ENCODE data around the gene MAF.

Gene MAF

DNA sequence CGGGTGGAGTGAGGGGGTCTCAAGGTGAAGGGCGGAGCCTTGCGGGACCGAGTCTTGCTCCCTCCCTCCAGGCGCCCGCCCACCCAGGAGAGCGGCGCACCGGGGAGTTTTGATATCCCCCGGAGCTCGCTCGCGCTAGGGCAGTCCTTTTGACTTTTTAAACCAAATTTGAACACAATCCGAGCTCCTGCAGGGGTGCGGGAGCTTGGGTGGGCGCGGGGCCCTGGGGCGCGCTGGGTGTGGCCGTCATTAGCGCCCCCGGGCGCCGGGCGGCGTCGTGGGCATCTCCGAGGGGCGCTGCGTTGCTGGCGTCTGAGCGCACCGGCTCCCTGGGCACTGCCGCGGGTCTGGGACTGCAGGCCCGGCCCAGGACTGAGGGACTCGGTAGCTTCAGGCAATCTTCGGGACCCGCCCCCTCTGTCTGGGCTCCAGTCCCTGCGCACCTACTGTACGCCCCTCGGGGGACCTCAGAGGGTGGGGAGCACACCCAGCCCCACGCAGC lies 10.9 kb downstream of the MAF start:
- Histone ChIP-seq H3K27ac (peak overlapping the region; percentile 96), H3K4me1 (peaks cover 29% of the 10 kb centered on the region), H3K9ac (peak overlapping the region; percentile 28), H3K27me3 (ENCODE audit: control insufficient read depth, insufficient read depth, low read length) (no peaks in the 10 kb centered on the region), H3K79me2 (peaks cover 18% of the 10 kb centered on the region), H3K9me3 (ENCODE audit: control insufficient read depth, low read length) (no peaks in the 10 kb centered on the region), H3K36me3 (ENCODE audit: control insufficient read depth, insufficient read depth, low read length) (no peaks in the 10 kb centered on the region), H3K4me3 (ENCODE audit: low read depth, low read length) (peak overlapping the region; percentile 52), H2AFZ (peak overlapping the region; percentile 84), H3K4me2 (ENCODE audit: low read length) (peak overlapping the region; percentile 59)
- TF ChIP-seq, protein P1, sequence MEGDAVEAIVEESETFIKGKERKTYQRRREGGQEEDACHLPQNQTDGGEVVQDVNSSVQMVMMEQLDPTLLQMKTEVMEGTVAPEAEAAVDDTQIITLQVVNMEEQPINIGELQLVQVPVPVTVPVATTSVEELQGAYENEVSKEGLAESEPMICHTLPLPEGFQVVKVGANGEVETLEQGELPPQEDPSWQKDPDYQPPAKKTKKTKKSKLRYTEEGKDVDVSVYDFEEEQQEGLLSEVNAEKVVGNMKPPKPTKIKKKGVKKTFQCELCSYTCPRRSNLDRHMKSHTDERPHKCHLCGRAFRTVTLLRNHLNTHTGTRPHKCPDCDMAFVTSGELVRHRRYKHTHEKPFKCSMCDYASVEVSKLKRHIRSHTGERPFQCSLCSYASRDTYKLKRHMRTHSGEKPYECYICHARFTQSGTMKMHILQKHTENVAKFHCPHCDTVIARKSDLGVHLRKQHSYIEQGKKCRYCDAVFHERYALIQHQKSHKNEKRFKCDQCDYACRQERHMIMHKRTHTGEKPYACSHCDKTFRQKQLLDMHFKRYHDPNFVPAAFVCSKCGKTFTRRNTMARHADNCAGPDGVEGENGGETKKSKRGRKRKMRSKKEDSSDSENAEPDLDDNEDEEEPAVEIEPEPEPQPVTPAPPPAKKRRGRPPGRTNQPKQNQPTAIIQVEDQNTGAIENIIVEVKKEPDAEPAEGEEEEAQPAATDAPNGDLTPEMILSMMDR (IDR thresholded peaks at IDR 0.05), result peak; percentile 19

DNA sequence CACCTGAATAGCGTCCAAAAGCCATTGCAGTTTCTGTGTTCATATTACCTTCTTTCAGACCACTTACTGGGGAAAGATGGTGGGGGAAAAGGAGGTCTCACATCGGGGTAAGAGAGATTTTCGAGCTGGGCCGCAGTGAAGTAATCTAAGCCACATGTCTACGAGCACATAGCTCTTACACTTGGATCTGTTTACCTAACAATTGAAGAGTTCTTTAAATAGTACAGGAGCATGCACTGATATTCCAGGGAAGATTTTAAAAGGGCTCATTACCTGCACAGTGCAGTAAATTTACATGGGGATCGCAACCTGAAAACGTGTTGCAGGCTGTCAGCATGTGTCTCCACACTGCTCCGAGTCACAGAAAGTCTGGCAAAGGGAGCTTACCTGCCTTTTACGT lies 12.6 kb downstream of the MAF start:
- Histone ChIP-seq H3K27me3 (ENCODE audit: control insufficient read depth, insufficient read depth, low read length) (no peaks in the 10 kb centered on the region), H3K4me3 (ENCODE audit: low read depth, low read length) (peak overlapping the region; percentile 15), H3K79me2 (peaks cover 14% of the 10 kb centered on the region), H3K4me1 (peaks cover 26% of the 10 kb centered on the region), H3K9me3 (ENCODE audit: control insufficient read depth, low read length) (no peaks in the 10 kb centered on the region), H3K9ac (no peak overlapping the region), H3K27ac (no peak overlapping the region), H3K4me2 (ENCODE audit: low read length) (peak overlapping the region; percentile 25), H3K36me3 (ENCODE audit: control insufficient read depth, insufficient read depth, low read length) (no peaks in the 10 kb centered on the region), H2AFZ (peak overlapping the region; percentile 28)
- TF ChIP-seq, protein P1 (IDR thresholded peaks at IDR 0.05), result no peak

DNA sequence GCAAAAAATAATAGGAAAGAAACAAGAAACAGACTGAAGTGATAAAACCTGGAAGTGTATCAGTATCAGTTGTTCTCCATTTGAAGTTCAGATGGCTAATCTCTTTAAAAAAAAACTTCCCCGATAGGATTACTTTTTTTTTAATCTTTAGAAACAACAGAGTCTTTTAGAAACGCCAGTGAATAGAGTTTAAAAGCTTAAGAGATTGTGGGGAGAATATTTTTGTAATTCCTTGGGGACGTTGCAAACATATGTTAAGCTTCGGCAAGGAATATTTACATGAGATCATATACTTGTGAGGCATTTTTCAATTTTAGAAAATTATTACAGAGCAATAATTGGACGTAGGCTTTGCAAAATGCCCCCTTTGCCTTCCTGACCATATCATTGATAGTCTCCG lies 13.2 kb downstream of the MAF start:
- Histone ChIP-seq H3K27ac (no peak overlapping the region), H3K9me3 (ENCODE audit: control insufficient read depth, low read length) (no peaks in the 10 kb centered on the region), H3K36me3 (ENCODE audit: control insufficient read depth, insufficient read depth, low read length) (no peaks in the 10 kb centered on the region), H3K4me1 (peaks cover 26% of the 10 kb centered on the region), H3K4me3 (ENCODE audit: low read depth, low read length) (no peak overlapping the region), H3K27me3 (ENCODE audit: control insufficient read depth, insufficient read depth, low read length) (no peaks in the 10 kb centered on the region), H3K9ac (no peak overlapping the region), H3K79me2 (peaks cover 14% of the 10 kb centered on the region), H3K4me2 (ENCODE audit: low read length) (no peak overlapping the region), H2AFZ (no peak overlapping the region)
- TF ChIP-seq, protein P1 (IDR thresholded peaks at IDR 0.05), result no peak

DNA sequence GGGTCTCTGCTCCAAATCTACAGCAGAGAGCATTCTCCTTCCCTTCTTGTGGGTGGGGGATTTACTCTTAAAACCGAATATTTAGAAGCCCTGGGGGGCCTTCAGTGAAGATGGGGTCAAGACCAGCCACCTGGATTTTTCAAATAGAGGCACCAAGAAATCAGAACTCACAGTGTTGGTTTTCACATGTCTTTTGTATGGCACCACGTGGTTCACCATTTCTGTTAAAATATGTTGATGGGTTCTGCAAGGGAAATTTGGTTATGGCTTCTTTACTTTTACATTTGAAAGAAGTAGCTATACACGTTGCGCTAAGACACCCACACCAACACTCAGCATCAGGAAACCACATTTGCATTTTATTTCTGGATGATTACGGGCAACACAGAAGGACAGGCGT lies 17.7 kb downstream of the MAF start:
- Histone ChIP-seq H3K4me1 (peaks cover under 1% of the 10 kb centered on the region), H3K79me2 (no peaks in the 10 kb centered on the region)
- TF ChIP-seq, protein P1 (IDR thresholded peaks at IDR 0.05), result no peak

DNA sequence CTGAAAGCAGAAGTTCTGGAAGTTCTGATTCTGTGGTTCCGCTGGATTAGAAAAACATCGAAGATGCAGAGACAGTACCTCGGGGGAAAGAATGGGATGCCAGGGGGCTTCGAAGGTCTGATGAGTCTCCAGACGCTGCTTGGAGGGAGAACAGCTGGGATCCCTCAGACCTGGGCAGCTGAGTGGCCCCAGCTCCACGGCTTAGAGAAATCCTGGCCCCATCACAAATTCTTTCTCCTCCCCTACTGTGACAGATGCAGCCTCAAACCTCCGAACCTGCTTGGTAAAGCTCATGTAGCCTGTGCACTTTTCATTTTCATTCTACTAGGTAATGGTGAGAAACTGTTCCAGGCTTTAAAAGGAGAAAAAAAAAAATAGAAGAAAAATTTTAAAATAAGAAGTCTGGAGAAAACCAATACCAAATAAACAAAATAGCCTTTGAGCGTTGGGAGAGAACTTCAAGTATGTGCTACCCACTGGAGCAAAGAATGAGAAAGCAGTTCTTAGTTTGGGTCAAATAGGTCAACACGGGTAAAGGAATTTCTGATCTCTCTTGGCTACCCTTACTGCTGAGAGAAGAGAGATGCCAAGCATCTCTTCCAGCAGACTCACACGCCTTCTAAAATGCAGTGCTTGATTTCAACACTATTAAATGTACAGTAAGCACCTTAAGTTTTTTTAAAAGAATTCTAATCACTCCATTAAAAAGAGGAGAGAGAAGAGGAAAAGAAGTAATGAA lies 19.9 kb downstream of the MAF start:
- Histone ChIP-seq H3K9me3 (ENCODE audit: control insufficient read depth, low read length) (no peaks in the 10 kb centered on the region), H3K4me1 (no peaks in the 10 kb centered on the region), H3K79me2 (no peaks in the 10 kb centered on the region), H3K27me3 (ENCODE audit: control insufficient read depth, insufficient read depth, low read length) (no peaks in the 10 kb centered on the region), H3K36me3 (ENCODE audit: control insufficient read depth, insufficient read depth, low read length) (no peaks in the 10 kb centered on the region), H3K4me2 (ENCODE audit: low read length) (no peak overlapping the region), H2AFZ (no peak overlapping the region), H3K4me3 (ENCODE audit: low read depth, low read length) (no peak overlapping the region), H3K9ac (no peak overlapping the region), H3K27ac (no peak overlapping the region)
- TF ChIP-seq, protein P1 (IDR thresholded peaks at IDR 0.05), result no peak

More for the DNA sequence above, 17.7 kb downstream of the MAF start:
- H2AFZ ChIP-seq, result no peak overlapping the region
- H3K36me3 ChIP-seq (ENCODE audit: control insufficient read depth, insufficient read depth, low read length), result no peaks in the 10 kb centered on the region
- no peak overlapping the region for H3K4me3 ChIP-seq (ENCODE audit: low read depth, low read length)
- no peaks in the 10 kb centered on the region for H3K27me3 ChIP-seq (ENCODE audit: control insufficient read depth, insufficient read depth, low read length)
- no peak overlapping the region for H3K9ac ChIP-seq
- no peaks in the 10 kb centered on the region for H3K9me3 ChIP-seq (ENCODE audit: control insufficient read depth, low read length)
- no peak overlapping the region for H3K27ac ChIP-seq
- H3K4me2 ChIP-seq (ENCODE audit: low read length), result no peak overlapping the region

Measured in parathyroid adenoma (tissue), 2 donors.